Esophagus muscularis mucosa (tissue), 3 donors: ENCODE data around the gene TECTA.

Source experiments
- CTCF ChIP-seq, 3 experiments: fragments of 200-600 bp in 2 of 3; fragments of 450-650 bp in 1 of 3; sonication (generic) in 2 of 3; IDR thresholded peaks; one replicate each; pipeline ENCODE4 v1.5.1; 2017 to 2019; ENCODE audit warnings: antibody characterized with exemption in 3 of 3, mild to moderate bottlenecking in 2 of 3, moderate library complexity in 1 of 3
- EP300 ChIP-seq: sonication (generic); formaldehyde crosslinking; IDR thresholded peaks from one replicate; pipeline ENCODE4 v1.6.1; 2017; ENCODE audit warnings: antibody characterized with exemption

GRCh38 chr11:121199516-121199915 is 98.5 kb downstream of the TECTA start:
- no peak for TF ChIP-seq CTCF (IDR thresholded peaks at IDR 0.05)
- TF ChIP-seq EP300 = no peak
